ENCODE results near the gene PTPN23. TPM values are rescaled to one million over a fixed set of nuclear protein-coding genes. Genes with fewer than 3 reads are reported as not detected.
A peak's percentile ranks its signal among the peaks of the same experiment; 100 is the strongest.
"Not testable (repeated sequence)": the region's sequence is repeated elsewhere in the genome, so short reads cannot be mapped to it uniquely, and the experiment has no call there.

Gene PTPN23
- total RNA-seq: 11.6 and 15.6 TPM in 2 replicates

- peak; percentile 95 for DNase-seq (ENCODE audit: low read depth, low spot score)
Measured at GRCh38 chr3:47380601-47381316, at the start of gene PTPN23. Gene PTPN23, plus strand, starts transcription at chr3:47381021. Its CDS starts 76 bp downstream, at chr3:47381097.

GRCh38 chr3:47333907-47334306 is 46.9 kb upstream of the PTPN23 start:
- DNase-seq (ENCODE audit: low read depth, low spot score): no peak

- DNase-seq (ENCODE audit: low read depth, low spot score): no peak
Measured at GRCh38 chr3:47337656-47338055, 43.2 kb upstream of the PTPN23 start.

- no peak for DNase-seq (ENCODE audit: low read depth, low spot score)
Measured at GRCh38 chr3:47339951-47340350, 40.9 kb upstream of the PTPN23 start.

- no peak for DNase-seq (ENCODE audit: low read depth, low spot score)
Measured at GRCh38 chr3:47340866-47341265, 40.0 kb upstream of the PTPN23 start.

- no peak for DNase-seq (ENCODE audit: low read depth, low spot score)
Measured at GRCh38 chr3:47342151-47342550, 38.7 kb upstream of the PTPN23 start.

- DNase-seq (ENCODE audit: low read depth, low spot score): no peak
Measured at GRCh38 chr3:47342812-47343211, 38.0 kb upstream of the PTPN23 start.

- no peak for DNase-seq (ENCODE audit: low read depth, low spot score)
Measured at GRCh38 chr3:47343471-47343971, 37.3 kb upstream of the PTPN23 start.

GRCh38 chr3:47344971-47345370 is 35.9 kb upstream of the PTPN23 start:
- DNase-seq (ENCODE audit: low read depth, low spot score): no peak

GRCh38 chr3:47347217-47347801 is 33.5 kb upstream of the PTPN23 start:
- no peak for DNase-seq (ENCODE audit: low read depth, low spot score)

GRCh38 chr3:47348411-47349154 is 32.2 kb upstream of the PTPN23 start:
- no peak for DNase-seq (ENCODE audit: low read depth, low spot score)

GRCh38 chr3:47355010-47355409 is 25.8 kb upstream of the PTPN23 start:
- DNase-seq (ENCODE audit: low read depth, low spot score): no peak

GRCh38 chr3:47356201-47356600 is 24.6 kb upstream of the PTPN23 start:
- no peak for DNase-seq (ENCODE audit: low read depth, low spot score)

- DNase-seq (ENCODE audit: low read depth, low spot score): no peak
Measured at GRCh38 chr3:47359323-47359722, 21.5 kb upstream of the PTPN23 start.

- DNase-seq (ENCODE audit: low read depth, low spot score): not testable (repeated sequence)
Measured at GRCh38 chr3:47360110-47360517, 20.7 kb upstream of the PTPN23 start.

GRCh38 chr3:47362701-47363100 is 18.1 kb upstream of the PTPN23 start:
- peak; percentile 47 for DNase-seq (ENCODE audit: low read depth, low spot score)

GRCh38 chr3:47365213-47366153 is 15.3 kb upstream of the PTPN23 start:
- DNase-seq (ENCODE audit: low read depth, low spot score): peak; percentile 56

- no peak for DNase-seq (ENCODE audit: low read depth, low spot score)
Measured at GRCh38 chr3:47366833-47367232, 14.0 kb upstream of the PTPN23 start.

GRCh38 chr3:47367631-47368030 is 13.2 kb upstream of the PTPN23 start:
- no peak for DNase-seq (ENCODE audit: low read depth, low spot score)

GRCh38 chr3:47370020-47370419 is 10.8 kb upstream of the PTPN23 start:
- not testable (repeated sequence) for DNase-seq (ENCODE audit: low read depth, low spot score)

All from pulmonary artery endothelial cell (primary cell).